Activated T-helper 9 cell treated with anti-CD3 and anti-CD28 coated beads, Interleukin-2, amount 50 U/mL, for 16 hours (primary cell): ENCODE results near the gene POLR3G.

ENCODE experiments used
- DNase-seq: peaks from one replicate; pipeline ENCODE4 v3.0.0-alpha.2; 2020; ENCODE audit warnings: low read depth

Gene POLR3G

GRCh38 chr5:90474235-90475107, at the start of gene POLR3G, which contains the start of gene MBLAC2:
TSS of gene POLR3G (plus strand) at chr5:90474864. CDS start at chr5:90485568, 10,704 bp downstream.
TSS of gene MBLAC2 (minus strand) at chr5:90474771. CDS start at chr5:90474292, 479 bp downstream.
- DNase-seq = peak; percentile 87

- peak; percentile 3 for DNase-seq
Observed at GRCh38 chr5:90434116-90434714, 40.4 kb upstream of the POLR3G start.

DNA sequence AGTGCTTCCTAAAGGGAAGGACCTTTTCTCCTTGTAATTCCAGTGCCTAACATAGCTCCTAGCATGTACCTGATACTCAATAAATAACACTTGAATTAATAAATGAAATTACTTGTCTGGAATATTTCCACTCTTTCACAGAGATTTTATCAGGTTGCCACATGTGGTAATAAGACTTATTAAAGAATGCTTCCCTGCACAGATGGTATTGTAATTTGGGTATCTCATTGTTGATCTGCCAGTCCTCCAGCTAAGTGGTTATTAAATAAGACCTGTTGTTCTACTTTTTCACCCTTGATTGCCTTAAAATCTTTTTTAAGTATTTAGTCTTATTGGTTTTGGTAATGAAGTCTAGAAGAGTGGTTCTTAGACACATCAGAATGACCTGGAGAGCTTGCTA, 37.0 kb upstream of the POLR3G start:
- DNase-seq = no peak

- DNase-seq = no peak
Observed at GRCh38 chr5:90438100-90438499, 36.6 kb upstream of the POLR3G start.

DNA sequence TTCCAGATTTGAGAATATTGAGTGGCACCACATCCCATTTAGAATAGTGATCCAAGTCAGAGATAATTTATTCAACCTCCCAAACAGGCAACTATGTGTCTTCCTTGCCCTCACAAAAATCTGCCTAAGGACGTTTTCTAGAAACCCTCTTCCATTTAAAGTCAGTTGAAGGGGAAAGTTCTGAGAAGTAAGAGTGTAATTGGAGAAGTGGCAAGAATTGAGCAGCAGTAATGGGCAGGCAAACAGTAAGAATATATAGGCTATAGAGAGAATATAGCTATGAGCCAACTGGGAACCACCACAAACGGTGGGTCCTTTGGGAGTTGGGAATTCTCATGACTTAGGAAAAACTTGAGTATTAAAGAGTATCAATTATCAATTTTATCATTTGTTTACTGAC, 34.0 kb upstream of the POLR3G start:
- no peak for DNase-seq

GRCh38 chr5:90446961-90447360, 27.7 kb upstream of the POLR3G start:
- DNase-seq = no peak

GRCh38 chr5:90461288-90461687, 13.4 kb upstream of the POLR3G start:
- no peak for DNase-seq

GRCh38 chr5:90472783-90473395, 1.8 kb upstream of the POLR3G start:
- DNase-seq = no peak

GRCh38 chr5:90473396-90474234, 1.0 kb upstream of the POLR3G start:
- DNase-seq = peak; percentile 9

DNA sequence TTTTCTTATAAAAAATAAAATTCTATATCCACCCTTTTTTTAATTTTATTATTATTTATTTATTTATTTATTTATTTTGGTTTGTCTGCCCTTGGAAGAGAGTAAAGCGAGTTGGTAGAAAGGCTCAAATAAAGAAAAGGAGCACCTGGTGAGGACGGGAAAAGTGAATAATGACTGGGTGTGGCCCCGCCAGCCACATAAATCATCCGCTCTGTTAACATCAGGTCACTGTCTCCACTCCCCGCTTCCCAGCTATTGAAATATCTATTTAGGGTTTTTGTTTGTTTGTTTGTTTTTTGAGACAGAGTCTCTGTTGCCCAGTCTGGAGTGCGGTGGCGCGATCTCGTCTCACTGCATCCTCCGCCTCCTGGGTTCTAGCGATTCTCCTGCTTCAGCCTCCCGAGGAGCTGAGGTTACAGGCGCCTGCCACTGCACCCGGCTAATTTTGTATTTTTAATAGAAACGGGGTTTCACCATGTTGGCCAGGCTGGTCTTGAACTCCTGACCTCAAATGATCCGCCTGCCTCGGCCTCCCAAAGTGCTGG, 844 bp downstream of the POLR3G start:
- DNase-seq = no peak

DNA sequence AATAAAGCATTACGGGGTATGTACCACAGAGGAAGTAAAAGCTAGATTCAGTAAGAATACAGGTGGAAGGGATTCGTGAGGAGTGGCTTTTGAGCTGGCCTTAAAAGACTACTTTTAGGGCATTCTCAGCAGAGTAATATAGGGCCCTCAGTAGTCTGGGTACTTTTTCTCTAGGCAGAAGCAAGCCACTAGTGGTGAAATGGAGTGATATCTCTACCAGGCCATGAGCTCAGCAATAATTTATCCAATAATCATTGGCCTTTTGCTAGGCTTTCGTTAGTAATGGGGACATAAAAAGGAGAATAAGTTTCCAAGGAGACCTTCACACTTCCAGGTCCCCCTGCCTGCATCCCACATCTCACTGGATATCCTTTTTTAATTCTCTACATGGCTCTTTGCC, 1.7 kb downstream of the POLR3G start:
- DNase-seq = no peak

DNA sequence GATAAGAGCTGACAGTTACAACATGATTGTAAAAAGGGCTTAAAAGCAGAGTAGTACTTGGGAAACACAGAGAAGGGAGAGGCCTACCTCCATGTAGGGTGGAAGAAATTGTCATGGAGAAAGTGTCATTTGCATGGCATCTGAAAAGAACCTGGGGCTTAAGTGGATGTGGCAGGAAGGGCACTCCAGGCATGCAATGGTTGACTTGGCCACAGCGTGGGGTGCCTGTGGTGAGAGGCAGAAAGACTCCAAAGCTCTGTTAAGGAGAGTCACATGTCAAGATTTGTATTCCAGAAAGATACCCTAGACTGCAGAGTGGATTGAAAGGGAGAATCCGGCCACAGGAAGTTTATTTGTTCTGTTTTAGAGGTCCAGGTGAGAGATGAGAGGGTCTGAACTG, 2.4 kb downstream of the POLR3G start:
- no peak for DNase-seq

DNA sequence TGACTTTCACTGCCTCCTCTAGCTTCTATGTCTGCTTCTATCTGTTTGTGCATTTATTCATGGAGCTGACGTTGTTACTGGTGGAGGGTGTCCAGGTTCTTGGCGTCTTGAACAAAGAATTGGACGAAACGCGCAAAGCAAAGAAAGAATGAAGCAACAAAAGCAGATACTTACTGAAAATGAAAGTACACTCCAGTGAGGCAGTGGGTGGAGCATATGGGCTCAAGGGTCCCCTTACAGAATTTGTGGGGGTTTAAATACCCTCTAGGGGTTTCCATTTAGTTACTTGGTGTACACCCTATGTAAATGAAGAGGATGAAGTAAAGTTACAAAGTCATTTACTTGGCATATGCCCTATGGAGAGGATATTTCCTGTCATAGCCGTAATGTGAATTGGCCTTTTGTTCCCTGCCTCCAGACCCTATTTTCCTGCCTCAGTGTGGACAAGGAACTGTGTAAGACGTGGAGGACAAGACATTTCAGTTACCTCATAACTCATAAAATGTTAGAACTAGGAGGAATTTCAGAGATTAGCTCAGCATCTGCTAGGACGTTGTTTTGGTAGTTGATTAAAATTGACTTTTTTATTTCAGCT, 3.1 kb downstream of the POLR3G start:
- no peak for DNase-seq

GRCh38 chr5:90479611-90480385, 5.1 kb downstream of the POLR3G start:
- no peak for DNase-seq

DNA sequence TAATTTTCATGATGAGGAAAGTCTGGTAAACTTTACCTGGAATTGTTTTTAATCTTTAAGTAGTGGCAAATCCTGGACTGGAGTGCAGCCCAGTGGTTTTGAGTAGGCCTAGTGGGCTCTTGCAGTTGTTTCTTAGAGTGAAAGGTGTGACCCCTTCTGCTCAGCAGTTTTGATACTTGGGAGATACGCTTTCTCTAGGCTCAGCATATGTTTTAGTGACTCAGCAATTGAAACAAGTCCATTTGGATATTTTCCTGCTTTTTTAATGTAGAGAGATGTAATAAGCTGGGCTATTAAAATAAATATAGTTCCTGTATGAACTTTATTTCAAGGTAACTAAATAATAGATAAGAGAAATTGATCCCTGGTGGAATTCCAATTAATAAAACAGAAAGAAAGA, 6.0 kb downstream of the POLR3G start:
- DNase-seq = no peak

DNA sequence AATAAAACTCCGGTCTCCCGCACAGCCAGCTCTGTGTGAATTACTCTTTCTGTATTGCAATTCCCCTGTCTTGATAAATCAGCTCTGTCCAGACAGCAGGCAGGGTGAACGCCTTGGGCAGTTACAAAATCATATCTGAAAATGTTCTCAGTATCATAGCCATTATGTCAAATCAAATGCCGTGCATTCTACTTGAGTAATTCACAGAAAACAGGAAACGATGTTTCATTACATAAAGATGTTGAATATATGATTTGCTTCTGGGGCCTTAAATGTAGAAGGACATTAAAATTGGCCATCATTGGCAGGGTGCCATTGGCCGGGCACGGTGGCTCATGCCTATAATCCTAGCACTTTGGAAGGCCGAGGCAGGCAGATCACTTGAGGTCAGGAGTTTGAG, 8.5 kb downstream of the POLR3G start:
- no peak for DNase-seq

DNA sequence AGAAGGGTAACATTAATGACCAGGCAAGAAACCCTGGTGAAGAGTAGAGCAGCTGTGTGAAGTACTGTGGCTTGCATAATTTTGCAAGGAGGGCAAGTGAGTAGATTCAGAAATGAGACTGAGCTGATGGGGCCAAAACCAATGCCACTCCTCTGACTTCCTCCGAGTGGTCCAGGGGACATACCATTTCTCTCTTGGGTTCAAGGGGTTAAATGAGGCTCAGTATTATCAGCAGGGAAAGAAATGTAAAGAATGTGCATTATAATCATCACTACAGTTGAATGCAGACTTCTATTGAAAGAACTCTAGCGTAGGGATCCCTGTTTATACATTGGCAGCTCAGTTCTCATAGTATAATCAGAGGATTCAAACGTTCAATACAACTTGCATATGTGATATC, 9.9 kb downstream of the POLR3G start:
- no peak for DNase-seq

GRCh38 chr5:90488791-90489190, 14.1 kb downstream of the POLR3G start:
- DNase-seq = no peak

GRCh38 chr5:90494043-90494442, 19.4 kb downstream of the POLR3G start:
- no peak for DNase-seq

- DNase-seq = no peak
Observed at GRCh38 chr5:90495146-90495545, 20.5 kb downstream of the POLR3G start.

DNA sequence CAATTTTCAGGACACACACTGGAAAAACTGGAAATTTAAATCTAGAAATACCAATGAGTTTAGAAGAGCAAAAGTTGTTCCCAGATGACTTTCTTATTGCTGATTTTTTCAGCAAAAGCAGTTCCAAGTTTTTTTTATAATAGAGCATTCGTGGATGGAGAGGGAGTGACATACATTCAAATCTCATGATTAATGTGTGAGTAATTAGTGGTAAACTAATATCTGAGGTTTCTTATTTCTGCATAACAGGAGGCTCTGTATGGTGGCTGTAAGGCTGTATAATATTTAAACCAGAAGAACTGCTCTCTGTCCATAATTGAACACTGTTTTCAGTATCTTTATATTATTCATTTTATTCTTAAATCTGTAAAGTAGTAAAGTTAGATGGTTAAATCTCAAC, 28.9 kb downstream of the POLR3G start:
- no peak for DNase-seq
